HPDE6-E6E7 (cell line): ENCODE data around the gene ASMT.
"Not testable (repeated sequence)": the region's sequence is repeated elsewhere in the genome, so short reads cannot be mapped to it uniquely, and the experiment has no call there.

Source experiments
- DNase-seq: peaks from one replicate; pipeline ENCODE4 v3.0.0; 2011; ENCODE audit warnings: missing footprints; ENCODE audit errors: extremely low spot score

Gene ASMT

GRCh38 chrX:1598021-1598875, 16.6 kb upstream of the ASMT start:
- DNase-seq: no peak

- no peak for DNase-seq
Measured at GRCh38 chrX:1598876-1599790, 15.7 kb upstream of the ASMT start.

- no peak for DNase-seq
Measured at GRCh38 chrX:1599791-1600405, 15.0 kb upstream of the ASMT start.

GRCh38 chrX:1600406-1601050, 14.3 kb upstream of the ASMT start:
- no peak for DNase-seq

- no peak for DNase-seq
Measured at GRCh38 chrX:1601051-1601767, 13.7 kb upstream of the ASMT start.

GRCh38 chrX:1601768-1602085, 13.1 kb upstream of the ASMT start:
- no peak for DNase-seq

- no peak for DNase-seq
Measured at GRCh38 chrX:1602299-1602698, 12.6 kb upstream of the ASMT start.

- DNase-seq: no peak
Measured at GRCh38 chrX:1606496-1606895, 8.4 kb upstream of the ASMT start.

- no peak for DNase-seq
Measured at GRCh38 chrX:1609311-1609710, 5.5 kb upstream of the ASMT start.

GRCh38 chrX:1609762-1610161, 5.1 kb upstream of the ASMT start:
- no peak for DNase-seq

GRCh38 chrX:1610166-1610565, 4.7 kb upstream of the ASMT start:
- no peak for DNase-seq

- no peak for DNase-seq
Measured at GRCh38 chrX:1610736-1611135, 4.1 kb upstream of the ASMT start.

- no peak for DNase-seq
Measured at GRCh38 chrX:1612641-1613286, 2.1 kb upstream of the ASMT start.

- DNase-seq: no peak
Measured at GRCh38 chrX:1618689-1619088, 3.8 kb downstream of the ASMT start.

GRCh38 chrX:1623691-1624090, 8.8 kb downstream of the ASMT start:
- DNase-seq: no peak

GRCh38 chrX:1624158-1624860, 9.4 kb downstream of the ASMT start:
- not testable (repeated sequence) for DNase-seq

- DNase-seq: not testable (repeated sequence)
Measured at GRCh38 chrX:1624861-1625215, 10.0 kb downstream of the ASMT start.

- DNase-seq: no peak
Measured at GRCh38 chrX:1629244-1629643, 14.4 kb downstream of the ASMT start.

- DNase-seq: no peak
Measured at GRCh38 chrX:1646009-1646408, 31.1 kb downstream of the ASMT start.

- DNase-seq: no peak
Measured at GRCh38 chrX:1649621-1650020, 34.8 kb downstream of the ASMT start.
